ENCODE measurements around the gene MYH14. TPM values are rescaled to one million over a fixed set of nuclear protein-coding genes. Genes with fewer than 3 reads are reported as not detected.
A peak's percentile ranks its signal among the peaks of the same experiment; 100 is the strongest.

Gene MYH14
- total and polyA plus RNA-seq, 2 of the 13 experiments (the other 11 are each of a cell fraction or from before 2014, with no cell fraction given) = 5.5 to 5.8 TPM

GRCh38 chr19:50311723-50312635 lies 108.6 kb downstream of the MYH14 start (continued):
- TF ChIP-seq DPF2 (CRISPR knock-in tag; IDR thresholded peaks at IDR 0.05; ENCODE audit: borderline replicate concordance, low read depth) (no peak), TFDP1 (CRISPR knock-in tag; IDR thresholded peaks at IDR 0.05; ENCODE audit: borderline replicate concordance) (peak; percentile 41; the same call in 1 of the 2 replicates), ZBTB8A (CRISPR knock-in tag; IDR thresholded peaks at IDR 0.05; ENCODE audit: borderline replicate concordance, low read depth) (no peak), TCF7 (IDR thresholded peaks at IDR 0.05; ENCODE audit: low read depth) (no peak), RORA (CRISPR knock-in tag; IDR thresholded peaks at IDR 0.05) (no peak), FOXO4 (CRISPR knock-in tag; conservative IDR thresholded peaks at IDR 0.05) (0 out of 2 replicates have a peak, but pooled peaks have one; percentile 21), ZNF768 (CRISPR knock-in tag; IDR thresholded peaks at IDR 0.05) (no peak), BRCA1 (CRISPR knock-in tag; IDR thresholded peaks at IDR 0.05) (no peak), KDM2A (CRISPR knock-in tag; IDR thresholded peaks at IDR 0.05; ENCODE audit: borderline replicate concordance, low read depth) (peak; percentile 97), ZNF33B (CRISPR knock-in tag; IDR thresholded peaks at IDR 0.05) (no peak), CEBPB (IDR thresholded peaks at IDR 0.05; ENCODE audit: borderline replicate concordance, low read depth, low read length) (no peak), AKNA (CRISPR knock-in tag; IDR thresholded peaks at IDR 0.05; ENCODE audit: borderline replicate concordance) (no peak), ZNF414 (CRISPR knock-in tag; IDR thresholded peaks at IDR 0.05) (0 out of 2 replicates have a peak, but pooled peaks have one; percentile 21), ZNF280B (CRISPR knock-in tag; IDR thresholded peaks at IDR 0.05; ENCODE audit: borderline replicate concordance) (no peak), ZNF615 (CRISPR knock-in tag; IDR thresholded peaks at IDR 0.05; ENCODE audit: borderline replicate concordance) (no peak), PAWR (CRISPR knock-in tag; IDR thresholded peaks at IDR 0.05; ENCODE audit: borderline replicate concordance) (no peak)
